ENCODE results near the gene CA10. TPM values are rescaled to one million over a fixed set of nuclear protein-coding genes. Genes with fewer than 3 reads are reported as not detected.

The CA10 gene
- total and polyA plus RNA-seq, 2 of the 4 experiments (the other 2 are of a cell fraction): not detected

DNA sequence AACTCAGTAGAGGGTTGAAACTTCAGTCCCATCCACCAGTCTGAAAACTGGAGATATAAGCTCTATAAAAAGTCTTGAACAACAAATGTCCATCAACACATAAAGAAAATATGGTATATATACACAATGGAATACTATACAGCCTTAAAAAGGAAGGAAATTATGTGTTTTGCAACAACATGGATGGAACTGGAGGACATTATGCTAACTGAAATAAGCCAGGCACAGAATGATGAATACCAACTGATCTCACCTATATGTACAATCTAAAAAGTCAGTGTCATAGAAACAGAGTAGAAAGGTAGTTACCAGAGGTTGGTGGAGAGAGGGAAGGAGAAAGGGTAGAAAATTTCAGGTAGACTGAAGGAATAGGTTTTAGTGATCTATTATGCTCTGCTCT lies 438.1 kb downstream of the CA10 start:
- no peak overlapping the region for H2AK5ac ChIP-seq (ENCODE audit: low read depth, low read length)
- no peak overlapping the region for H4K8ac ChIP-seq (ENCODE audit: low read depth in 2 of 2, low read length in 2 of 2)
- H2BK5ac ChIP-seq (ENCODE audit: low read depth, low read length, poor library complexity, severe bottlenecking): no peak overlapping the region
- H4K91ac ChIP-seq (ENCODE audit: insufficient read depth, low read depth, low read length): no peak overlapping the region
- H2AK9ac ChIP-seq (replicated peaks; ENCODE audit: low read depth, low read length, poor library complexity): no peak overlapping the region
- H3K23ac ChIP-seq (ENCODE audit: low read depth, low read length): no peak overlapping the region
- no peaks in the 10 kb centered on the region for H4K20me1 ChIP-seq (ENCODE audit: insufficient read depth, low read length)
- no peaks in the 10 kb centered on the region for H3K4me1 ChIP-seq (ENCODE audit: control insufficient read depth, insufficient read depth, low read length)
- H2BK20ac ChIP-seq (ENCODE audit: low read depth, low read length): no peak overlapping the region
- H4K5ac ChIP-seq (ENCODE audit: low read depth, low read length): no peak overlapping the region
- H3K9ac ChIP-seq (ENCODE audit: low read depth, low read length): no peak overlapping the region
- ATAC-seq (ENCODE audit: low read depth) (no peak), DNase-seq (no peak)
- ChIA-PET POLR2A (ENCODE audit: unreplicated experiment) (no interaction called here), CTCF (interaction anchor here (0.6 kb wide), 1 partner anchor 500 kb away, joined by 5 read pairs; no protein-coding TSS in a partner anchor)
- H3K18ac ChIP-seq (ENCODE audit: low read depth, low read length): no peak overlapping the region
- BruUV-seq (replicated peaks): no TSS peak
- no peak overlapping the region for H3K4ac ChIP-seq (ENCODE audit: low read depth, low read length)
- dilution Hi-C loops (cut with HindIII; ENCODE audit: low sequenced_read_pairs, unreplicated experiment): no loop called here
- no peak overlapping the region for H2BK15ac ChIP-seq (ENCODE audit: low read depth, low read length)
- H3K9me1 ChIP-seq (ENCODE audit: insufficient read depth, low read length): no peaks in the 10 kb centered on the region
- no peak overlapping the region for H2AFZ ChIP-seq (replicated peaks; ENCODE audit: low read length, poor library complexity)
- H3K9me3 ChIP-seq (ENCODE audit: control insufficient read depth, insufficient read depth, low read length): peaks cover 4% of the 10 kb centered on the region
- no peak overlapping the region for H3K14ac ChIP-seq (replicated peaks; ENCODE audit: low read depth, low read length)
- H2BK120ac ChIP-seq (ENCODE audit: low read depth, low read length): no peak overlapping the region
- no peak overlapping the region for H3K4me3 ChIP-seq (ENCODE audit: insufficient read depth, low read depth, low read length)
- H3K27me3 ChIP-seq (ENCODE audit: control insufficient read depth, insufficient read depth, low read length): no peaks in the 10 kb centered on the region
- H3K56ac ChIP-seq (ENCODE audit: extremely low read depth, insufficient read depth, low read length): no peak overlapping the region
- in situ Hi-C loops (cut with MboI; ENCODE audit: low sequenced_read_pairs): no loop called here
- H3K36me3 ChIP-seq (ENCODE audit: control insufficient read depth, insufficient read depth, low read length): no peaks in the 10 kb centered on the region
- no peaks in the 10 kb centered on the region for H3K79me1 ChIP-seq (ENCODE audit: low read depth in 1 of 2, low read length in 2 of 2)
- no peak overlapping the region for H3K4me2 ChIP-seq (ENCODE audit: low read depth, low read length)
- no peak overlapping the region for H3K27ac ChIP-seq (ENCODE audit: insufficient read depth, low read length)
- no peak for TF ChIP-seq USF2 (IDR thresholded peaks at IDR 0.05; ENCODE audit: low read depth, low read length)
- no peak for TF ChIP-seq MAFK (IDR thresholded peaks at IDR 0.05; ENCODE audit: low read depth, low read length)
- no peak for TF ChIP-seq RCOR1 (IDR thresholded peaks at IDR 0.05; ENCODE audit: insufficient replicate concordance, low read length)
- TF ChIP-seq MXI1 (IDR thresholded peaks at IDR 0.05; ENCODE audit: borderline replicate concordance, low read depth, low read length): no peak
- TF ChIP-seq, protein P1, sequence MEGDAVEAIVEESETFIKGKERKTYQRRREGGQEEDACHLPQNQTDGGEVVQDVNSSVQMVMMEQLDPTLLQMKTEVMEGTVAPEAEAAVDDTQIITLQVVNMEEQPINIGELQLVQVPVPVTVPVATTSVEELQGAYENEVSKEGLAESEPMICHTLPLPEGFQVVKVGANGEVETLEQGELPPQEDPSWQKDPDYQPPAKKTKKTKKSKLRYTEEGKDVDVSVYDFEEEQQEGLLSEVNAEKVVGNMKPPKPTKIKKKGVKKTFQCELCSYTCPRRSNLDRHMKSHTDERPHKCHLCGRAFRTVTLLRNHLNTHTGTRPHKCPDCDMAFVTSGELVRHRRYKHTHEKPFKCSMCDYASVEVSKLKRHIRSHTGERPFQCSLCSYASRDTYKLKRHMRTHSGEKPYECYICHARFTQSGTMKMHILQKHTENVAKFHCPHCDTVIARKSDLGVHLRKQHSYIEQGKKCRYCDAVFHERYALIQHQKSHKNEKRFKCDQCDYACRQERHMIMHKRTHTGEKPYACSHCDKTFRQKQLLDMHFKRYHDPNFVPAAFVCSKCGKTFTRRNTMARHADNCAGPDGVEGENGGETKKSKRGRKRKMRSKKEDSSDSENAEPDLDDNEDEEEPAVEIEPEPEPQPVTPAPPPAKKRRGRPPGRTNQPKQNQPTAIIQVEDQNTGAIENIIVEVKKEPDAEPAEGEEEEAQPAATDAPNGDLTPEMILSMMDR (conservative IDR thresholded peaks at IDR 0.05; ENCODE audit: low read depth, low read length): no peak
- TF ChIP-seq BHLHE40 (IDR thresholded peaks at IDR 0.05; ENCODE audit: low read depth, low read length): no peak
- no peak for TF ChIP-seq CEBPB (IDR thresholded peaks at IDR 0.05; ENCODE audit: low read depth, low read length)
- no peak for TF ChIP-seq RFX5 (IDR thresholded peaks at IDR 0.05; ENCODE audit: low read depth, low read length)
- TF ChIP-seq CHD1 (IDR thresholded peaks at IDR 0.05; ENCODE audit: low read depth, low read length): no peak
- TF ChIP-seq, protein P2, sequence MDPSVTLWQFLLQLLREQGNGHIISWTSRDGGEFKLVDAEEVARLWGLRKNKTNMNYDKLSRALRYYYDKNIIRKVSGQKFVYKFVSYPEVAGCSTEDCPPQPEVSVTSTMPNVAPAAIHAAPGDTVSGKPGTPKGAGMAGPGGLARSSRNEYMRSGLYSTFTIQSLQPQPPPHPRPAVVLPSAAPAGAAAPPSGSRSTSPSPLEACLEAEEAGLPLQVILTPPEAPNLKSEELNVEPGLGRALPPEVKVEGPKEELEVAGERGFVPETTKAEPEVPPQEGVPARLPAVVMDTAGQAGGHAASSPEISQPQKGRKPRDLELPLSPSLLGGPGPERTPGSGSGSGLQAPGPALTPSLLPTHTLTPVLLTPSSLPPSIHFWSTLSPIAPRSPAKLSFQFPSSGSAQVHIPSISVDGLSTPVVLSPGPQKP (IDR thresholded peaks at IDR 0.05; ENCODE audit: borderline replicate concordance, low read depth, low read length): no peak
- no peak for TF ChIP-seq NFE2L2 (IDR thresholded peaks at IDR 0.05; ENCODE audit: low read depth, low read length)
- TF ChIP-seq POLR2A (IDR thresholded peaks at IDR 0.05; ENCODE audit: low read depth, low read length): no peak
- TF ChIP-seq FOS (IDR thresholded peaks at IDR 0.05; ENCODE audit: low read depth, low read length): no peak
- no peak for TF ChIP-seq RAD21 (IDR thresholded peaks at IDR 0.05; ENCODE audit: low read length)
- TF ChIP-seq SMC3 (IDR thresholded peaks at IDR 0.05; ENCODE audit: low read depth, low read length): no peak
- no peak for TF ChIP-seq MAZ (IDR thresholded peaks at IDR 0.05; ENCODE audit: borderline replicate concordance, low read depth, low read length)
- intact Hi-C loops (cut with micrococcal nuclease): no loop called here
